Measurements from ENCODE around the gene PSD2.

Gene PSD2

DNA sequence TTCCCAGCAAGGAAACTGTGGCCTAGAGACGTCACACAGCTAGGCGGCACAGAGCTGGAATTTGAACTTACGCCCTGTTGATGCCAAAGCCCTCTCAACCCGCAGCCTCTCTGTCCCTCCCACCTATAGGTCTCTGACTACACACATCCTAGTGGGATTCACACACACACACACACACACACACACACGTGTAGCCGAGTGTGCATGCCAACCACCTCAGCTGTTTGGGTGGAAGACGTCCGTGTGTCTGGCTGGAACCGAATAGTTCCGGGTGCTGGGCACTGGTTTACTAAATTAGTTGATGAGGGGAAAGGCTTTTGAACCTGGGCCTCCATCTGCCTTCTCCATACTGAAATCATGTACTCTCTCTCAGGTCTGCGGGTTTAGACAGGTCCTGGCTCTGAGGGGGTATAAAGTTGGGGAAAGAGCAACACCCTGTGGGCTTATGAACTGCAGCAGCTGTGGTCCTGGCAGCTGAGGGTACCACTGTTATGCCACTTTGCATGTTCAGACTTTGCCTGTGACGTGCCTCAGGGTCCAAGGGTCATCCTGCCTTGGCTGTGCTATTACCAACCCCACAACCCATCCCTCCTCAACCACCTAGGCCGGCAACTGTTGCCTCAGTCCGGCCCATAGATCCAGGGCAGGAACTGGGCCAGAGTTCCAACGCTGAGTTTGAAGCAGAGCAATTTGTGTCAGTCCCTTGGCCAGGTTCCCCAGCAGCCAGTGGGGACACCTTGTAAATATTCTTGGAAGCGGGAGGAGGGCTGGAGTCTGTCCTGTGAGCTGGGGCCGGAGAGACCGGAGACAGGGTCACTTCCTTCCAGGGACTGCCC lies 50.5 kb downstream of the PSD2 start:
- H3K79me2 ChIP-seq, result no peaks in the 10 kb centered on the region
- TF ChIP-seq CTCF (IDR thresholded peaks at IDR 0.05), result no peak
- H3K9ac ChIP-seq, result no peak overlapping the region
- no peak overlapping the region for H2AFZ ChIP-seq
- H3K4me2 ChIP-seq (ENCODE audit: low read length), result no peak overlapping the region
- H3K4me1 ChIP-seq, result no peaks in the 10 kb centered on the region
- no peak overlapping the region for H3K4me3 ChIP-seq (ENCODE audit: low read depth, low read length)
- no peak overlapping the region for H3K27ac ChIP-seq
- no peaks in the 10 kb centered on the region for H3K36me3 ChIP-seq (ENCODE audit: control insufficient read depth, insufficient read depth, low read length)
- H3K9me3 ChIP-seq (ENCODE audit: control insufficient read depth, low read length), result no peaks in the 10 kb centered on the region
- no peaks in the 10 kb centered on the region for H3K27me3 ChIP-seq (ENCODE audit: control insufficient read depth, insufficient read depth, low read length)

DNA sequence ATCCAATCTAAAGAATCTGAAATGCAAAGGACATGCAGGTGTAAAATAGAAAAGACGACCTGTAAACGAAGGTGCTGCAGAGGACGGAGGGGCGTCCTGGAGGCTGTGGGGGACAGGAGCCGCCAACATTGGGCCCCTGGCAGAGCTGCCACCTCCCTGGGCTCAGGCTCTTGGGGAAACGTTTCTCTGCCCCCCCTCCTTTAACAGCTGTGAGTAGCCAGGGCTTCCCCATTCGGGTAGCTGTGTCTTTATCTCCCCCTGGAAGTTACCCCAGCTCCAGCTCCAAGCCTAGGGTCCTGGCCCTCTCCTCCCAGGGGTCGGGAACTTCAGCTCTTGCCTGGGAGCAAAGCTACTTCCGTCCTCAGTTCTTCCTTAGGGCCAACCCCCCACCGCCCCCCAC lies 51.5 kb downstream of the PSD2 start:
- Histone ChIP-seq H3K36me3 (ENCODE audit: control insufficient read depth, insufficient read depth, low read length) (no peaks in the 10 kb centered on the region), H3K27me3 (ENCODE audit: control insufficient read depth, insufficient read depth, low read length) (no peaks in the 10 kb centered on the region), H3K4me3 (ENCODE audit: low read depth, low read length) (no peak overlapping the region), H3K27ac (no peak overlapping the region), H3K9me3 (ENCODE audit: control insufficient read depth, low read length) (no peaks in the 10 kb centered on the region), H3K79me2 (no peaks in the 10 kb centered on the region), H3K9ac (no peak overlapping the region), H3K4me2 (ENCODE audit: low read length) (no peak overlapping the region), H3K4me1 (no peaks in the 10 kb centered on the region), H2AFZ (no peak overlapping the region)
- no peak for TF ChIP-seq CTCF (IDR thresholded peaks at IDR 0.05)

- H3K27ac ChIP-seq, result no peak overlapping the region
- no peaks in the 10 kb centered on the region for H3K4me1 ChIP-seq
- no peaks in the 10 kb centered on the region for H3K9me3 ChIP-seq (ENCODE audit: control insufficient read depth, low read length)
- H3K36me3 ChIP-seq (ENCODE audit: control insufficient read depth, insufficient read depth, low read length), result no peaks in the 10 kb centered on the region
- no peak overlapping the region for H3K4me2 ChIP-seq (ENCODE audit: low read length)
- no peaks in the 10 kb centered on the region for H3K27me3 ChIP-seq (ENCODE audit: control insufficient read depth, insufficient read depth, low read length)
- H3K4me3 ChIP-seq (ENCODE audit: low read depth, low read length), result no peak overlapping the region
- H3K9ac ChIP-seq, result no peak overlapping the region
- H2AFZ ChIP-seq, result no peak overlapping the region
- H3K79me2 ChIP-seq, result no peaks in the 10 kb centered on the region
- TF ChIP-seq CTCF (IDR thresholded peaks at IDR 0.05), result no peak
Measured at GRCh38 chr5:139847790-139848507, 52.3 kb downstream of the PSD2 start.

DNA sequence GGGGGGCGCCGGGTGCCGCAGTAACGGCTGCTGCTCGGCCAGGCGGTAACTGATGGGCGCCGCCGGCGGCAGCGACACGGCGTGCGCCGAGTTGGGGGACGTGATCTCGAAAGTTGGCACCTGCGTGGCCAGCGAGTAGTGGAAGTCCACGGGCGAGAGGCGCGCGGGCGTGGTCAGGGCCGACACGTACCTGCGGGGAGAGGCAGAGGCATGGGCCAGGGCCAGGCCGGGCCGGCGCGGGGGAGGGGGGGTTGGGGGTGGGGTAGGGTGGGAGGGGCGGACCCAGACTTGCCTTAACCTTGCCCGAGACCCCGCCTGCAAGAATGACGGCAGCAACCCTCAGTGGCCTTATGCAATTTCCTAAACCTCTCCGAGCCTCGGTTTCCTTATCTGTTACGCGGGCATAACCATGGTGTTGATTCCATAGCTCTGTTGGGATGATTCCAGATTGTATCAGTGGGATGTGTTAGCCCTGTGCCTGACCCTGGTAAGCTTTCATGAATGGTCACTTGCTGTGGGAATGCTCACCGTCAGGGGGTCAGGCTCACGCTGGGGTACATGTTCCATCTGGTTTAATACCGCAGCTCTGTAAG lies 53.0 kb downstream of the PSD2 start:
- H3K4me2 ChIP-seq (ENCODE audit: low read length), result no peak overlapping the region
- H3K4me1 ChIP-seq, result no peaks in the 10 kb centered on the region
- H3K36me3 ChIP-seq (ENCODE audit: control insufficient read depth, insufficient read depth, low read length), result no peaks in the 10 kb centered on the region
- H3K79me2 ChIP-seq, result no peaks in the 10 kb centered on the region
- H2AFZ ChIP-seq, result no peak overlapping the region
- no peaks in the 10 kb centered on the region for H3K27me3 ChIP-seq (ENCODE audit: control insufficient read depth, insufficient read depth, low read length)
- no peak overlapping the region for H3K9ac ChIP-seq
- no peak overlapping the region for H3K4me3 ChIP-seq (ENCODE audit: low read depth, low read length)
- H3K27ac ChIP-seq, result no peak overlapping the region
- no peaks in the 10 kb centered on the region for H3K9me3 ChIP-seq (ENCODE audit: control insufficient read depth, low read length)
- TF ChIP-seq CTCF (IDR thresholded peaks at IDR 0.05), result no peak

Data from parathyroid adenoma (tissue), 2 donors.